GM18907 (cell line): ENCODE measurements around the gene CFAP46.

Experiments
- ATAC-seq: cut with Tn5 transposase; IDR thresholded peaks from one replicate; pipeline ENCODE4 v1.9.1; 2021; ENCODE audit warnings: mild to moderate bottlenecking, moderate library complexity; ENCODE audit not compliant: unreplicated experiment

The CFAP46 gene

GRCh38 chr10:132865851-132866600 lies 76.3 kb downstream of the CFAP46 start:
- no peak for ATAC-seq

GRCh38 chr10:132865171-132865631 lies 77.2 kb downstream of the CFAP46 start:
- no peak for ATAC-seq

- ATAC-seq: no peak
Observed at GRCh38 chr10:132862485-132863420, 79.6 kb downstream of the CFAP46 start.

GRCh38 chr10:132861884-132862461 lies 80.4 kb downstream of the CFAP46 start:
- no peak for ATAC-seq

- no peak for ATAC-seq
Observed at GRCh38 chr10:132861116-132861691, 81.2 kb downstream of the CFAP46 start.

GRCh38 chr10:132860532-132860931 lies 81.8 kb downstream of the CFAP46 start:
- ATAC-seq: no peak

- ATAC-seq: no peak
Observed at GRCh38 chr10:132859084-132859855, 83.1 kb downstream of the CFAP46 start.

GRCh38 chr10:132858121-132859081 lies 84.0 kb downstream of the CFAP46 start:
- no peak for ATAC-seq

GRCh38 chr10:132856869-132857524 lies 85.4 kb downstream of the CFAP46 start:
- no peak for ATAC-seq

- no peak for ATAC-seq
Observed at GRCh38 chr10:132855889-132856288, 86.5 kb downstream of the CFAP46 start.

- ATAC-seq: no peak
Observed at GRCh38 chr10:132851451-132851850, 90.9 kb downstream of the CFAP46 start.

- ATAC-seq: no peak
Observed at GRCh38 chr10:132850896-132851295, 91.5 kb downstream of the CFAP46 start.

- no peak for ATAC-seq
Observed at GRCh38 chr10:132850246-132850645, 92.1 kb downstream of the CFAP46 start.

- ATAC-seq: no peak
Observed at GRCh38 chr10:132849546-132850031, 92.8 kb downstream of the CFAP46 start.

- no peak for ATAC-seq
Observed at GRCh38 chr10:132848951-132849545, 93.3 kb downstream of the CFAP46 start.

- ATAC-seq: no peak
Observed at GRCh38 chr10:132848291-132848701, 94.1 kb downstream of the CFAP46 start.

GRCh38 chr10:132847856-132848255 lies 94.5 kb downstream of the CFAP46 start:
- no peak for ATAC-seq

GRCh38 chr10:132847416-132847777 lies 95.0 kb downstream of the CFAP46 start:
- no peak for ATAC-seq
